Fibroblast of skin of left quadriceps (primary cell): ENCODE results near the gene HMCN1.

Source experiments
- DNase-seq, 2 experiments: peaks; one replicate each; pipeline ENCODE4 v3.0.0-alpha.2; 2013; ENCODE audit warnings: low read depth in 2 of 2

Gene HMCN1

GRCh38 chr1:185911978-185912377 is 177.8 kb downstream of the HMCN1 start:
- DNase-seq = no peak

- DNase-seq = no peak
These were observed 178.3 kb downstream of the HMCN1 start for GRCh38 chr1:185912504-185912903.

- no peak for DNase-seq
These were observed 179.9 kb downstream of the HMCN1 start for GRCh38 chr1:185914089-185914488.

DNA sequence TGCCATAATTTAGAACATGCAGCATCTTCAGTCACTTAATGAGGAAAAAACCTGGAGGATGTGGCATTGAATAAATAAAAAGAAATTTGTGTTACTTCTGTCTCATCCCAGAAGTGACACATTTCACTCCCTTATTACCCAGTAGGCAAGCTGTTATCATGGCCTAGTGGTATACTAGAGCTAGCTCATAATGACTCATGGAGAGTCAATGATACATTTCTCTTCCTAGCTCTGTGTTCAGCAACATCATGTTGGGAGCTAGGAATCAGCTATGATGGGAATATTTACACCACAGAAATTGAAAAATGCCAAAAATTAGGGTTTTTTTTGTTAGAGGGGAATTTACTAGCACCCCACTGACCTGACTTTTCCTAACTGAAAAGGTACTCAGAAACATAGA is 182.7 kb downstream of the HMCN1 start:
- no peak for DNase-seq

DNA sequence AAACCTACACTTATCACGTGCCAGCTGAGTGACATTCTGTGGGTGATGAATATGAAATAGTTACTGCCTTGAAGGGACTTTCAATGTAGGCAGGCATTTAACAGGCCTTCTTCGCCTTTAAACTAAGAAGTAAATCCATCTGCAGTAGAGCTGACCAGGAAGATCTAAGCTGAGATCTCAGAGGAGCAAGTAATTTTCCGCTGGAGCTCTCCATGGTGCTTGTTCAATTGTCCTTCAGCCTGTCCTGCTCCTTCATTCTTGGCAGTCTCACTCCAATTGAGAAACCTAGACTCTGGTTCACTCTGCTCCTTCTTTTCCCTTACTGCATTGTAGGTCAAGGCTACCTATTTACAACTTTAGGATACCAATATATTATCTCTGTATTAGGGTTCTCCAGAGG is 183.5 kb downstream of the HMCN1 start:
- peak in 1 of 2 experiments; percentile 30 for DNase-seq

- DNase-seq = no peak
These were observed 186.4 kb downstream of the HMCN1 start for GRCh38 chr1:185920602-185921001.

- no peak for DNase-seq
These were observed 187.4 kb downstream of the HMCN1 start for GRCh38 chr1:185921636-185922035.

GRCh38 chr1:185926588-185926987 is 192.4 kb downstream of the HMCN1 start:
- no peak for DNase-seq

DNA sequence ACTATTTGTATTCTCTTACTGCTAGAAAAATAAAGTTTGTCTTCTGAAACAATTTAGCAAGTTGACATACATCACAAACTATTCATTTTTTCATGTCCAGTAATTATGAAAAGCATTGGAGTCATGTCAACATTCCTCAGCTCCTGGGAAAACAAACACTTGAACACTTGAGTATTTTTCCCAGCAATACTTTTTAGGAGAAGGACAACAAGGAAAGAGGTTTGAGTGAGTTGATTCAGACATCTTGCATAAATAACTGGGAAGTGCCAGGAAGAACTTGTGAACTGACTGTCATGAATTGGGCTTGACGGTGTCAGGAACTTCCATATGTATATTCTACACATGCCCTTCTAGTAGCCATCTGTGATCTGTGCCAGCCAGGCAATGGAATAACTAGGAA is 195.6 kb downstream of the HMCN1 start:
- peak in 1 of 2 experiments; percentile 22 for DNase-seq

GRCh38 chr1:185931438-185931837 is 197.2 kb downstream of the HMCN1 start:
- DNase-seq = no peak

DNA sequence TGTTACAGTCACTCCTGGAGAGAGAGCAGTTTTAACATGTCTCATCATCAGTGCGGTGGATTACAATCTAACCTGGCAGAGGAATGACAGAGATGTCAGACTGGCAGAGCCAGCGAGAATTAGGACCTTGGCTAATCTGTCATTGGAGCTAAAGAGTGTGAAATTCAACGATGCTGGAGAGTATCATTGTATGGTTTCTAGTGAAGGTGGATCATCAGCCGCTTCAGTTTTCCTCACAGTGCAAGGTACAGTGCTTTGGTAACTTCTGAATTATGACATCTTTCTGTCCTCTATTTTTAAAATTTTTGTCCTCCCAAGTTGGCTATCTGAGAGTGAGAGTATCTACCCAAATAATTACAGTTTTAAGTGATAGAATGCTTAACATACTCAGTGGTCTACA is 199.4 kb downstream of the HMCN1 start:
- no peak for DNase-seq

- peak; percentile 59 to 64 for DNase-seq
These were observed 200.4 kb downstream of the HMCN1 start for GRCh38 chr1:185934476-185935189.

DNA sequence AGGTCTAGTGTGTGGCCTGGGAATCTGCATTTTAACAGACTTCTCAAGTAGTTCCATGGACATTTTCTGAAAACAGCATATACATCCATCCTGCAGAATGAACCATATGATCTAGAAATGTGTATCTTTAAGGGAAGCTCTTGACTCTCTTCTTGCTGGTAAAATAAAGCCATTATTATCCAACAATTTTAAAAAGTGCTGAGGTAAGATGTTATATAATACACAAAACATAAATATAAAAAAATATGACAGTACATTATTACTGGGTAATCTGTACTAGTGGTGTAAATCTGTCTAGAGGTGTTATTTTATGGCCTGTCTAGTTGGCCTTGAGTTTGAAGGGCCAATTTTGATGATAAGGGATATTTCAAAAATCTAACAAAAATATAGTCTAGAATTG is 201.2 kb downstream of the HMCN1 start:
- DNase-seq = no peak

DNA sequence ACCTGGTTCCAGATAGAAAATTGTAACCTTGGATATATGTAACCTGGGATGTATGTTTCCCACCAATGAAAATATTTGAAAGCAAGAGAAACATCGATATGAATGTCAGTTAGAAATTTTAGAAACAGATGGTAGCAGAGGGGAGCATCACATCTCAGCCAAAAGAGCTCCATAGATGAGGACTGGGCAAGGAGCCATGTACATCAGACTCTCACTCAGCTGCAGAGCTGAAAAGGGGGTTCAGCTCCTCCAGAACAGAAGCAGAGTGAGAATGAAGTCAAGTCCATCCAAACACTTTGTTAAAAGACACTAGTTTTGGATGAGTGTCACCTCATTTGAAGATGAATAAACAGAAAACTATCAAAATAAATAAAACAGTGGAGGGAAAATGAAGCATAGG is 202.4 kb downstream of the HMCN1 start:
- no peak for DNase-seq

GRCh38 chr1:185938396-185938795 is 204.2 kb downstream of the HMCN1 start:
- DNase-seq = no peak

DNA sequence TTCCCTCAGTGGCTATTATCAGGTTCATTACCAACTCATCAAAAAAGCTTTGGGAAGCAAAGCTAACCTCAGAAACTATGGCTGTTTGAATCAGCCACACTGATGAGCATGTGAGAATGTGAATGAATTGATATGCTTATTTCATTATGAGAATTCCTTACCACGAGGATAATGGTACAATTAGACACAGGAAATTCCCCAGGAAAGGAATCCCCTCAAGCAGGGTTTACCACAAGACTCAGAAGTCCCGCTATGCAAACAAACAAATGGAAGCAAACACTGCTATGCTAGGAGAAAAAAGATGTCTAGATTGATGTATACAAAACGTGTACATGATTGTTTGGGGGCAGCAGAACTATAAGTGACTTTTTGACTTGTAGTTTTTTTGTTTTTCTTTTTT is 205.0 kb downstream of the HMCN1 start:
- peak; percentile 52 to 54 for DNase-seq

GRCh38 chr1:185942961-185943360 is 208.8 kb downstream of the HMCN1 start:
- no peak for DNase-seq

DNA sequence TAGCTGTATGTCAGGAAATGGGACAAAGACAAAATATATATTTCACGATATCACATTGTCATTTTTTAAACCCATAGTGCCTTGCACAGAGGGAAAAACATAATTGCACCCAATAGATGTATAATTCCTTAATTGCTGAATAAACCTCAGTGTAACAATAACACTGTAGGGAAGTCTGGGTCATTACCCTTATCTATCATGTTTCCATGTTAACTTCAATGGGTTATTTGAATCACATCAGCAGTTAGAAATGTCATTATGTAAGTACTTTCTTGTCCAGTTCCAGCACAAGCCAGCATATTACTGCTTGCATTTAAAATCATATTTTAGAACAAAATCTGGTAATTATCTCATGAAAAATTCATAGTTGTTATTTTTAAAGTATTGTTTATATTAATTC is 222.7 kb downstream of the HMCN1 start:
- no peak for DNase-seq

DNA sequence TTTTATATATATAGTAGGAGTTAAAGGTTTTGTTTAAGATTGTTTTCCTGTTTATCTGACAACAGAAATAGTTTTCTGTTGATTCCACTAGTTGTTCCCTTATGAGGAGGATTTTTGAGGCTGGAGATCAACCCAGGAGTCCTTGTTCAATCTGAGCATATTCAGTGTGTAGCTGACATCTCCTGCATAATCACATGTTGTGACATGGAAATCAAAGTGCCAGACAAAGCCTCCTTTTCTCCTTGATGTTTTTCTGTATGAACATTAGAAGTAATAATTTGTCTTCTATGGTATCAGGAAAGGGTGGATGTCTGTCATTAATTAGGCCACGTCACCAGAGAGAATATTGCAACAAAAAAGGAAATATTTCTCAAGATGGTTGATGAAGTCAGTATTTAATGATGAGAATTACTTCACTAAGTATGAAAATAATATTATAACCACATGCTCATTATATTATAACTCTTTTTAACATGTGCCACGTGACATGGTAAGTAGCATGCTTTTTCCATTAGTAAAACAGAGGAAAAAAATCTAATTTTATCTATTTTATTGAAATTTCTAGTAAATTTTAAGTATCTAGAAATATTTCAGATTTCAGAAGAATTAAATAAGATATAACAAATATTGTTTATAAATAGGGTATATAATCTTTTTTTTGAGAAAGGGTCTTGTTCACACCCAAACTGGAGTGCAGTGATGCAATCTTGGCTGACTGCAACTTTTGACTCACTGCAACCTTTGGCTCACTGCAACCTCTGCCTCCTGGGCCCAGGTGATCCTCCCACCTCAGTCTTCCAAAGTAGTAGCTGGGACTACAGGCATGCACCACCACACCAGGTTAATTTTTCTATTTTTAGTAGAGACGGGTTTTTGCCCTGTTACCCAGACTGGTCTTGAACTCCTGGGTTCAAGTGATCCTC is 223.5 kb downstream of the HMCN1 start:
- DNase-seq = peak; percentile 71 to 72

DNA sequence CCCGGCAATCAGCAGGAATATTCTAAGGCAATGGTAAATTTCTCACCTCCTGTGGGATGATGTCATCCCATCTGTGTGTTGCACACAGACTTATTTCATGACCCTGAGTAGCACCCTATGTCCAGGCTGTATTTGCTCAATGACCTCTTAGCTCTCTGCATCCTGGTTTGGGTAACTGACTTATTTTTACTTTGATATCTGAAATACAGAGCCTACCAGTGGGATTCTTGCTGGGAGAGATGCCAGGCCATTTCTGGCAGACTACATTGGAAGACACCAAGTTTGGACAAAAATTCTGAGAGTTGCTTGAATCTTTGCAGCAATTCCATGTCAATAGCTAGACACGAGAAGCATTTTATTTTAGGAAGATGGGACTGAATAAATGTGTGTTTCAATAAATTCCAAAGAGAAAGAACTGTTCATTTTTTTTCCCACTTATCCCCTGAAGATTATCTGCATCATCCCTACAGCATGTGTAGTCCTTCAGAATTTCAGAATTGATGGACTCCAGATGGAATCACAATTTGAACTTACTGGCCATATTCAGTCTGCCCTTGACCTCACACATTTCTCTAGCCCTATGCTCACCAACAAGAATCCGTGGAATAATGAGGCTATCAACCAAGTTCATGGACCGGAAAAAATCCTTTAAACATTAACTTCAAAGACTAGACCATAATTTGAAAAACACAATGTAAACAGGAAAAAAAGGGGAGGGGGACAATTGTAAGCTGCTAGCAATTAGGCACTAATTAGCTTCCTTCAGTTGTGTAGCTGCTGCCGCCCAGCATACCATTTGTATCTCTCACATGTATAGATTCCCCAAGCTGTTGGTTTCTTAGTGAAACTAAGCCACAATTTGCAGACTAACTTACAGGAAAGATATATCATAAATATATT is 226.5 kb downstream of the HMCN1 start:
- DNase-seq = peak; percentile 88

DNA sequence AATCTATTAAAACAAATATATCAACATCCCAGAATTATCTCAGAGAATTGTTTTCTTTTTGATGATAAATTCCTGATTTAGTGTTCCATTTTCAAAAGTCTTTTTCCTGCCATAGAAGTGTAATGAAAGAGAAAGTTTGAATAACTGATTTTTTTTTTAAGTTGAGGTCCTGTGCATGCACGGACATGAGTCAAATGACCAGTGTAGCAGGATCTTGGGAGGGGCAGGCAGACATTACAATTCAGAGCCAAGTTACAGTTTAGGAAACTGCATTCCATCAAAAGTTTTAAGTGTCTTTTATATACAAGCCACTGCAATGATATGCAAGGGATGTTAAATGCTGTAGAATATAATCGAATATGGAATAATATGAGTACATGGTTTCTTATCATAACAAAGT is 227.5 kb downstream of the HMCN1 start:
- no peak for DNase-seq

- DNase-seq = no peak
These were observed 230.8 kb downstream of the HMCN1 start for GRCh38 chr1:185964946-185965345.
